BJ (cell line): ENCODE results near the gene PRKAR1B. TPM values are rescaled to one million over a fixed set of nuclear protein-coding genes. Genes with fewer than 3 reads are reported as not detected.

ENCODE experiments used
- CTCF ChIA-PET: fragments of 350-600 bp; formaldehyde crosslinking; extraction: SDS; loops from one replicate; lab custom pipeline; 2021; ENCODE audit warnings: antibody characterized with exemption, inconsistent platforms; lab: Yijun Ruan, JAX
- POLR2A ChIA-PET: fragments of 300-600 bp; sonication (Branson Sonifier 250); formaldehyde crosslinking; extraction: SDS; loops from one replicate; lab custom pipeline; 2021; ENCODE audit warnings: antibody characterized with exemption; lab: Charles Lee
- DNase-seq: peaks from one replicate; pipeline ENCODE4 v3.0.0-alpha.2; 2011; ENCODE audit warnings: low read depth
- H3K27me3 ChIP-seq: 2 replicates; pipeline ENCODE4 v1.6.0; 2011; ENCODE audit warnings: low read length; ENCODE audit not compliant: control insufficient read depth, insufficient read depth
- H3K36me3 ChIP-seq: 2 replicates; pipeline ENCODE4 v1.5.1; 2011; ENCODE audit warnings: low read length; ENCODE audit not compliant: control insufficient read depth, insufficient read depth
- H3K4me3 ChIP-seq: 2 replicates; pipeline ENCODE4 v1.5.1; 2011; ENCODE audit warnings: low read depth, mild to moderate bottlenecking, control low read depth, low read length
- polyA plus RNA-seq: library from polyadenylated mRNA; depleted of rRNA; stranded (reverse); fragments of >200 nt; gene quantifications from 2 replicates; pipeline ENCODE4 v1.2.3, GENCODE V29; 2011
- TF ChIP-seq, protein P1 (sequence below): IDR thresholded peaks from 2 replicates; pipeline ENCODE4 v1.5.1; 2011; ENCODE audit warnings: low read depth, mild to moderate bottlenecking, control low read depth, inconsistent platforms, low read length, moderate library complexity; ENCODE audit not compliant: insufficient read depth

The PRKAR1B gene
- polyA plus RNA-seq, 1 experiment, result 7.4 TPM

DNA sequence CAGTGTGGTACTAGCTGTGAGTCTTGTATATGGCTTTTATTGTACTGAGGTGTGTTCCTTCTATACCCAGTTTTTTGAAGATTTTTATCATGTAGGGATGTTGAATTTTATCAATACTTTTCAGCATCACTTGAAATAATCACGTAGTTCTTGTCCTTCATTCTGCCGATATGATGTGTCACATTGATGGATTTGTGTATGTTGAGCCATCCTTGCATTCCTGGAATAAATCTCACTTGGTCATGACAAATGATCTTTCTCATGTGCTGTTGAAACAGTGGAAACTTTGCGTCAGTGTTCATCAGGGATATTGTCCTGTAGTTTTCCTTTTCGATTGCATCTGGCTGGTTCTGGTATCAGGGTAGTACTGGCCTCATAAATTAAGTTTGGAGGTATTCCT is 7.1 kb upstream of the PRKAR1B start:
- DNase-seq, result no peak
- TF ChIP-seq, protein P1, sequence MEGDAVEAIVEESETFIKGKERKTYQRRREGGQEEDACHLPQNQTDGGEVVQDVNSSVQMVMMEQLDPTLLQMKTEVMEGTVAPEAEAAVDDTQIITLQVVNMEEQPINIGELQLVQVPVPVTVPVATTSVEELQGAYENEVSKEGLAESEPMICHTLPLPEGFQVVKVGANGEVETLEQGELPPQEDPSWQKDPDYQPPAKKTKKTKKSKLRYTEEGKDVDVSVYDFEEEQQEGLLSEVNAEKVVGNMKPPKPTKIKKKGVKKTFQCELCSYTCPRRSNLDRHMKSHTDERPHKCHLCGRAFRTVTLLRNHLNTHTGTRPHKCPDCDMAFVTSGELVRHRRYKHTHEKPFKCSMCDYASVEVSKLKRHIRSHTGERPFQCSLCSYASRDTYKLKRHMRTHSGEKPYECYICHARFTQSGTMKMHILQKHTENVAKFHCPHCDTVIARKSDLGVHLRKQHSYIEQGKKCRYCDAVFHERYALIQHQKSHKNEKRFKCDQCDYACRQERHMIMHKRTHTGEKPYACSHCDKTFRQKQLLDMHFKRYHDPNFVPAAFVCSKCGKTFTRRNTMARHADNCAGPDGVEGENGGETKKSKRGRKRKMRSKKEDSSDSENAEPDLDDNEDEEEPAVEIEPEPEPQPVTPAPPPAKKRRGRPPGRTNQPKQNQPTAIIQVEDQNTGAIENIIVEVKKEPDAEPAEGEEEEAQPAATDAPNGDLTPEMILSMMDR, result no peak
- H3K27me3 ChIP-seq, result no peaks in the 10 kb centered on the region
- peaks cover 12% of the 10 kb centered on the region; the same call in 1 of the 2 replicates for H3K36me3 ChIP-seq
- H3K4me3 ChIP-seq, result no peak overlapping the region
- ChIA-PET CTCF (interaction anchor here (1.4 kb wide), 1 partner anchor 52 kb away, joined by 4 read pairs; no protein-coding TSS in a partner anchor), POLR2A (no interaction called here)

DNA sequence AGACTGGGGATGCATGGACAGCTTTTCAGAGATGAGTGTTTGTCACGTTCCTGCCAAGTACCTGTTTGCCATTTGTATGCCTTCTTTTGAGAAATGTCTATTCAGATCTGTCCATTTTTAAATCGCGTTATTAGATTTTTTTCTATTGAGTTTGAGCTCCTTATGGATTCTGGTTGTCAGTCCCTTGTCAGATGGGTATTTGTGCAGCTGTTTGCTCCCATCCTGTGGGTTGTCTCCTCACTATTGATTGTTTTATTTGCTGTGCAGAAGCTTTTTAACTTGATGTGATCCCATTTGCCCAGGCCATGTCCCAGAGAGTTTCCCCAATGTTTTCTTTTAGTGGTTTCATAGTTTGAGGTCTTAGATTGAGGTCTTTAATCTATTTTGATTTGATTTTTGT is 5.5 kb upstream of the PRKAR1B start:
- POLR2A ChIA-PET, result no interaction called here
- DNase-seq, result no peak
- H3K27me3 ChIP-seq, result no peaks in the 10 kb centered on the region
- CTCF ChIA-PET, result no interaction called here
- H3K36me3 ChIP-seq, result peaks cover 11% of the 10 kb centered on the region; the same call in 1 of the 2 replicates
- TF ChIP-seq, protein P1, result no peak
- H3K4me3 ChIP-seq, result no peak overlapping the region

DNA sequence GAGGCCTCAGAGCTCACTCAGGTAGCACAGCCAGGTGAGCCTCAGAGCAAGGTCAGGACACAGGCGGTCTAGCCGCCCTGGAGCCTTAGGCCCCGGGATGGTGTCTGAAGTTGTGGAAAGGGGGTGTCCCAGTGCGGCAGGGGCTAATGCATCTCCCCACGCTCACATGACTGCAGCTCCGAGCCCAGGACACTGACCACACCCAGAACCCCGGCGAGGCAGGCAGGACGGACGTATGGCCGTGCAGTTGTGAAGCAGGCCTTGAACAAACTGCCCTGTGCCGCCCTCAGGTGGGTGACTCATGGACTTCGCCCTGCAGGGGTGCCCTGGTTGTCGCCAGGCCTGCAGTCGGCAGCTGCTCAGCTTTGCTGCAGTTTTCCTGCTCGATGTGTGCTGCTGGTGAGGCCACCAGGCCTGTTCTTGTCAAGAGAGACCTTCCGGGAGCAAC is 5.0 kb upstream of the PRKAR1B start:
- POLR2A ChIA-PET, result no interaction called here
- no peak for DNase-seq
- CTCF ChIA-PET, result no interaction called here

DNA sequence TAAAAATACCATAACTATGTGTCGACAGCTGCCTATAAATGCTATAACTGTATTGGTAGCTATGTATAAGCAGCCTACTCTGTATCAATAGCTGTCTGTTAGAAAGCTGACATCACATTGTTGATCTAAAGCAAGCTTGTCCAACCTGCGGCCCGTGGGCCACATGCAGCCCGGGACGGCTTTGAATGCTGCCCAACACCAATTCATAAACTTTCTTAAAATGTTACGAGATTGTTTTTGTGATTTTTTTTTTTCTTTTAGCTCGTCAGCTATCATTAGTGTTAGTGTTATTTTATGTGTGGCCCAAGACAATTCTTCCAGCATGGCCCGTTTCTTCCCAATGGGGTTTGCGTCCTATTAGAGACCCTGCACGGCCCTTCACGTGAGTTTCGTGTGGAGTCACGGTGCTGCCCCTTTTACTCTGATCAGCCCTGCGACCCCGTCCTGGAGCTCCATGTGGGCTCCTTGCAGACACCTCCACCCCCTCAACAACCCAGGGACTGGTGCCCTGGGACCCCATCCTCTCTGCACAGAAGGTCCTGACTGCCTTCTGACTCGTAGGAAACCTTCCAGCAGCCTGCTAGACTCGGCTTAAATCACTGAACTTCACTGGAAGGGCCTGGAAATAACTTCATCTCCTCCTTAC is 4.5 kb upstream of the PRKAR1B start:
- ChIA-PET POLR2A (no interaction called here), CTCF (interaction anchor here (1.0 kb wide), 1 partner anchor 399 kb away, joined by 3 read pairs; no protein-coding TSS in a partner anchor)
- Histone ChIP-seq H3K4me3 (no peak overlapping the region), H3K27me3 (no peaks in the 10 kb centered on the region), H3K36me3 (peaks cover 11% of the 10 kb centered on the region; the same call in 1 of the 2 replicates)
- TF ChIP-seq, protein P1, result no peak
- DNase-seq, result no peak

More for the DNA sequence above, 5.0 kb upstream of the PRKAR1B start:
- Histone ChIP-seq H3K36me3 (peaks cover 11% of the 10 kb centered on the region; the same call in 1 of the 2 replicates), H3K27me3 (no peaks in the 10 kb centered on the region), H3K4me3 (no peak overlapping the region)
- TF ChIP-seq, protein P1, result no peak

DNA sequence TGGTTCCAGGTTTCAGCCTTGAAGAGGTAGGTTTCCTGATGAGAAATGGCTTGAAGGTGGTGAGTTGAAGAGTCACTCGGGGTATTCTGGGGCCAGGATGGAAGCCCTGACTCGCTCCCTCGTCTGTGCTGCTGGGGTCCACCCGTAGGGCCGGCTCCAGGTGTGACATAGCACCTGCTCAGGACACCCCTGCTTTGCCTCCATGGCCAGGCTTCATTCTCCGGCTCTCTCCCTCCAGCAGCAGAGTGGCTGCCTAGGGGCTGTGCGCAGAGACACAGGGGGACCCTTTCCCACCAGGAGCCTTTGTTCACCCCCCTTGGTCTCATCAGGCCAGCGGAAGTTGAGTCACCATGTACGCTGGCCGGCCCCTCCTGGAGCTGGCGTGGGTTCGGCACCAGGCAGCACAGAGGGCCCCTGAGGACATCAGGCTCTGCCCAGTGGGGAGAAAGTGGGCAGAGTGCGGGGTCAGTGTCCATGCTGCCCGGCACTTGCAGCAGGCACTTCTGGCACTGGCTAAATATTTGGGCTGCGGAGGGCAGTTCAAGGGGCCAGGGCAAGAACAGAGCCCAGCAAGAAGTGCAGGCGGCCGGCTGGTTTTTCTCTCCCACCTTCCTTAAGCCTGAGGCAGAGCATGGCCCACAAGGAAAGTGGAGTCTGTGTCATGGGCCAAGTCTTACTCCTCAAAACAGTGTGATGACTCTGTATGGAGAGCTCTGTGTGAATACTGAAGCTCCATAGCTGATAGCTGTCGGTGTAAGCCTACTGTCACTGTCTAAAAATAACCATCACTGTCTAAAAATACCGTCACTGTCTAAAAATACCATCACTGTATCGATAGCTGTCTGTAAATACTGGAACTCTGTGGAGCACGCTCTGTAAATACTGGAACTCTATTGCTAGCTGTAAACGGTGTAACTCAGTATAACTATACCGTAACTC is 3.7 kb upstream of the PRKAR1B start:
- POLR2A ChIA-PET, result no interaction called here
- TF ChIP-seq, protein P1, result no peak
- CTCF ChIA-PET, result interaction anchor here (1.0 kb wide), 1 partner anchor 398 kb away, joined by 3 read pairs; no protein-coding TSS in a partner anchor
- H3K27me3 ChIP-seq, result no peaks in the 10 kb centered on the region
- no peak overlapping the region for H3K4me3 ChIP-seq
- H3K36me3 ChIP-seq, result peaks cover 11% of the 10 kb centered on the region; the same call in 1 of the 2 replicates
- no peak for DNase-seq
